ENCODE measurements around the gene EEFSEC.

DNA sequence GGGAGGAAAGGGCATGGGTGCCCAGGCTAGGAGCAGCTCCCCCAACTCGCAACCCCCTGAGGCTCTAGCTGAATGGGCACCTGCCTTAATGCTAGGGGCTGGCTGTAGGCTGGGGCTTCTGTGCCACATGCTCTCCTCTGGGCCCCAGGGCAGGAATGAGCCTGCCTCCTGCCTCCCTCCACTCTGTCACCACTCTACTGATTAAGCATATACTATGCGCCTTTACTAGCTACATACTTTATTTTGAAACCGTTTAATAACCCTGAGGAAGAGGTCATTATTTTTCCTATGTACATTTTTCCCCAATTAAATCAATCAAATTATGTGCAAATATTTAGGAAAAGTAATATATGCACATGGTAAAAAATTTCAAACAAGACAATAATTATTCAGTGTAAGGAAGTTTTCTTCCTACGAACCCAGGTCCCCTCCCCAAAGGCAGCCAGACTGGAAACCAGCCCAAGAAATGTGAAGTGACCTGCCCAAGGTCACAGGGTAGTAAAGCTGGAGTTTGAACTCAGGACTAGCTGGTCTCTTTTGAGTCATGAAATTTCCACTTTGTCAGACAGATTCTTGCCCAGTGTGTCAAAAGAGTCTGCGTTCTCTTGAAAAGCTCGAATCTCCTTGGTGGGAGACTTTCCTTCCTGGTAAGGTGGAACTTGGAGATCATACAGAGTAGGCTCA is 190.9 kb downstream of the EEFSEC start:
- TF ChIP-seq, protein P1, sequence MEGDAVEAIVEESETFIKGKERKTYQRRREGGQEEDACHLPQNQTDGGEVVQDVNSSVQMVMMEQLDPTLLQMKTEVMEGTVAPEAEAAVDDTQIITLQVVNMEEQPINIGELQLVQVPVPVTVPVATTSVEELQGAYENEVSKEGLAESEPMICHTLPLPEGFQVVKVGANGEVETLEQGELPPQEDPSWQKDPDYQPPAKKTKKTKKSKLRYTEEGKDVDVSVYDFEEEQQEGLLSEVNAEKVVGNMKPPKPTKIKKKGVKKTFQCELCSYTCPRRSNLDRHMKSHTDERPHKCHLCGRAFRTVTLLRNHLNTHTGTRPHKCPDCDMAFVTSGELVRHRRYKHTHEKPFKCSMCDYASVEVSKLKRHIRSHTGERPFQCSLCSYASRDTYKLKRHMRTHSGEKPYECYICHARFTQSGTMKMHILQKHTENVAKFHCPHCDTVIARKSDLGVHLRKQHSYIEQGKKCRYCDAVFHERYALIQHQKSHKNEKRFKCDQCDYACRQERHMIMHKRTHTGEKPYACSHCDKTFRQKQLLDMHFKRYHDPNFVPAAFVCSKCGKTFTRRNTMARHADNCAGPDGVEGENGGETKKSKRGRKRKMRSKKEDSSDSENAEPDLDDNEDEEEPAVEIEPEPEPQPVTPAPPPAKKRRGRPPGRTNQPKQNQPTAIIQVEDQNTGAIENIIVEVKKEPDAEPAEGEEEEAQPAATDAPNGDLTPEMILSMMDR (IDR thresholded peaks at IDR 0.05), result no peak
- TF ChIP-seq POLR2AphosphoS5 (IDR thresholded peaks at IDR 0.05; ENCODE audit: low read depth, low read length), result no peak
- no peak for TF ChIP-seq REST (IDR thresholded peaks at IDR 0.05; ENCODE audit: insufficient read depth in 1 of 2, low read depth in 2 of 2, low read length in 1 of 2)
- no peak for TF ChIP-seq SIN3A (IDR thresholded peaks at IDR 0.05; ENCODE audit: borderline replicate concordance, insufficient read depth, low read depth, low read length)

All from Panc1 (cell line).